PC-3 (cell line): ENCODE measurements around the gene SLC25A39. TPM values are rescaled to one million over a fixed set of nuclear protein-coding genes. Genes with fewer than 3 reads are reported as not detected.
"Not testable (repeated sequence)": the region's sequence is repeated elsewhere in the genome, so short reads cannot be mapped to it uniquely, and the experiment has no call there.

Experiments used
- ATAC-seq: fragments of 200-7000 bp; cut with Tn5 transposase; 2 replicates; pipeline ENCODE4 v1.9.1; 2020; ENCODE audit warnings: mild to moderate bottlenecking, moderate library complexity
- BruUV-seq: library from RNA; stranded (reverse); fragments of 400-500 nt; replicated peaks from 2 replicates; lab custom pipeline; 2021; lab: Mats Ljungman, UMichigan
- CTCF ChIA-PET: fragments of 300-600 bp; sonication (Branson Sonifier 250); formaldehyde crosslinking; loops from one replicate; lab custom pipeline; 2022; ENCODE audit warnings: antibody characterized with exemption; lab: Charles Lee
- POLR2A ChIA-PET: fragments of 300-600 bp; sonication (Branson Sonifier 250); formaldehyde crosslinking; loops from one replicate; lab custom pipeline; 2022; ENCODE audit warnings: antibody characterized with exemption; ENCODE audit not compliant: unreplicated experiment; lab: Charles Lee
- DNase-seq: peaks from one replicate; pipeline ENCODE4 v3.0.0-alpha.2; 2015
- H2AFZ ChIP-seq: fragments of 300-600 bp; sonication (generic); 2 replicates; pipeline ENCODE4 v1.6.0; 2016; ENCODE audit warnings: antibody characterized with exemption, low read length
- H3F3A ChIP-seq: fragments of 300-600 bp; sonication (generic); one replicate; pipeline ENCODE4 v1.6.0; 2017; ENCODE audit warnings: antibody characterized with exemption, low read length, control low read depth, mild to moderate bottlenecking; ENCODE audit not compliant: unreplicated experiment
- H3K27ac ChIP-seq: fragments of 300-600 bp; sonication (generic); 2 replicates; pipeline ENCODE4 v1.5.1; 2016; ENCODE audit warnings: mild to moderate bottlenecking, low read length
- H3K27me3 ChIP-seq: fragments of 300-600 bp; sonication (generic); 2 replicates; pipeline ENCODE4 v1.6.1; 2016; ENCODE audit warnings: low read length, mixed read lengths
- H3K36me3 ChIP-seq: fragments of 300-600 bp; sonication (generic); 2 replicates; pipeline ENCODE4 v1.6.1; 2016; ENCODE audit warnings: low read depth, mixed run types, low read length, mixed read lengths
- H3K4me1 ChIP-seq: fragments of 300-600 bp; sonication (generic); 2 replicates; pipeline ENCODE4 v1.5.1; 2016; ENCODE audit warnings: low read length; ENCODE audit not compliant: insufficient read depth
- H3K4me2 ChIP-seq: fragments of 300-600 bp; sonication (generic); 2 replicates; pipeline ENCODE4 v1.6.0; 2016; ENCODE audit warnings: low read length
- H3K4me3 ChIP-seq: fragments of 300-600 bp; sonication (generic); 2 replicates; pipeline ENCODE4 v1.5.1; 2016; ENCODE audit warnings: mild to moderate bottlenecking, low read length, mixed read lengths
- H3K79me2 ChIP-seq: fragments of 300-600 bp; sonication (generic); 2 replicates; pipeline ENCODE4 v1.6.1; 2017; ENCODE audit warnings: low read length, mixed read lengths
- H3K9ac ChIP-seq: fragments of 300-600 bp; sonication (generic); 2 replicates; pipeline ENCODE4 v1.6.0; 2016; ENCODE audit warnings: mild to moderate bottlenecking, low read length
- H3K9me2 ChIP-seq: fragments of 300-600 bp; sonication (generic); replicated peaks from 2 replicates; pipeline ENCODE4 v1.6.1; 2016; ENCODE audit warnings: mixed run types, low read length, mixed read lengths
- H3K9me3 ChIP-seq: fragments of 300-600 bp; sonication (generic); 2 replicates; pipeline ENCODE4 v1.6.1; 2016; ENCODE audit warnings: low read length, mixed read lengths
- H4K20me1 ChIP-seq: fragments of 300-600 bp; sonication (generic); 2 replicates; pipeline ENCODE4 v1.6.1; 2016; ENCODE audit warnings: low read length, mixed read lengths
- CTCF ChIP-seq: fragments of 300-600 bp; sonication (generic); conservative IDR thresholded peaks from 2 replicates; pipeline ENCODE4 v1.5.1; 2017; ENCODE audit warnings: antibody characterized with exemption, low read depth, mild to moderate bottlenecking, low read length
- EZH2 ChIP-seq: fragments of 300-600 bp; sonication (generic); IDR thresholded peaks from one replicate; pipeline ENCODE4 v1.6.1; 2017; ENCODE audit warnings: antibody characterized with exemption, mild to moderate bottlenecking, low read length; ENCODE audit not compliant: unreplicated experiment
- EZH2phosphoT487 ChIP-seq: fragments of 300-600 bp; sonication (generic); IDR thresholded peaks from 2 replicates; pipeline ENCODE4 v1.6.1; 2018; ENCODE audit warnings: mild to moderate bottlenecking, antibody characterized with exemption, low read length, borderline replicate concordance
- intact Hi-C: fragments of 100-400 bp; cut with micrococcal nuclease; formaldehyde crosslinking; loops from 2 replicates; pipeline ENCODE4 v1.9.0; 2023
- total RNA-seq: library from RNA; depleted of rRNA; stranded (reverse); fragments of >200 nt; gene quantifications from 2 replicates; pipeline ENCODE4 v1.2.3, GENCODE V29; 2014

The SLC25A39 gene
- total RNA-seq, 1 experiment from 2014 or later, result 726 TPM

GRCh38 chr17:44329516-44329915, 4.9 kb upstream of the SLC25A39 start:
- H3K4me2 ChIP-seq, intact Hi-C loops, H3K9ac ChIP-seq, H2AFZ ChIP-seq, H3K4me3 ChIP-seq, H4K20me1 ChIP-seq, H3K79me2 ChIP-seq, H3F3A ChIP-seq, H3K9me3 ChIP-seq, H3K4me1 ChIP-seq, H3K27me3 ChIP-seq, BruUV-seq, H3K9me2 ChIP-seq, H3K27ac ChIP-seq, H3K36me3 ChIP-seq, ATAC-seq, DNase-seq: not testable (repeated sequence)
- POLR2A ChIA-PET, result interaction anchor here (0.7 kb wide), 1 partner anchor 106 kb away, joined by 4 read pairs; no protein-coding TSS in a partner anchor
- CTCF ChIA-PET, result interaction anchor here (0.6 kb wide), 1 partner anchor 120 kb away, joined by 3 read pairs; no protein-coding TSS in a partner anchor

GRCh38 chr17:44327715-44328449, 3.3 kb upstream of the SLC25A39 start:
- Histone ChIP-seq H3K9me3 (no peaks in the 10 kb centered on the region), H3K27me3 (no peaks in the 10 kb centered on the region), H3K27ac (no peak overlapping the region), H3K79me2 (peaks cover 26% of the 10 kb centered on the region), H3K36me3 (no peaks in the 10 kb centered on the region; the same call in 1 of the 2 replicates), H3K9ac (no peak overlapping the region), H3K9me2 (no peaks in the 10 kb centered on the region), H3K4me2 (no peak overlapping the region), H3K4me1 (peaks cover 7% of the 10 kb centered on the region; the same call in 1 of the 2 replicates), H3K4me3 (no peak overlapping the region), H2AFZ (no peak overlapping the region), H4K20me1 (no peaks in the 10 kb centered on the region), H3F3A (no peaks in the 10 kb centered on the region)
- no peak for DNase-seq
- ATAC-seq, result no peak
- BruUV-seq, result no TSS peak
- intact Hi-C loops, result no loop called here
- POLR2A ChIA-PET, result no interaction called here
- no peak for TF ChIP-seq CTCF
- TF ChIP-seq EZH2, result no peak
- no peak for TF ChIP-seq EZH2phosphoT487
- CTCF ChIA-PET, result no interaction called here

- no peaks in the 10 kb centered on the region for H3K9me3 ChIP-seq
- H3K27ac ChIP-seq, result no peak overlapping the region
- POLR2A ChIA-PET, result interaction anchor here (0.5 to 1.0 kb wide), 5 partner anchors 62 to 242 kb away, joined by 3 to 12 read pairs (median 5); partner anchors contain the start of gene FZD2
- H3K4me2 ChIP-seq, result peak overlapping the region; percentile 25; the same call in 1 of the 2 replicates
- H2AFZ ChIP-seq, result peak overlapping the region; percentile 53
- no peak for TF ChIP-seq EZH2
- CTCF ChIA-PET, result interaction anchor here (0.8 to 0.9 kb wide), 4 partner anchors 12 to 110 kb away, joined by 3 to 7 read pairs (median 6); no protein-coding TSS in a partner anchor
- no peaks in the 10 kb centered on the region for H3K9me2 ChIP-seq
- intact Hi-C loops, result no loop called here
- DNase-seq, result peak; percentile 99
- no TSS peak for BruUV-seq
- no peaks in the 10 kb centered on the region for H3K27me3 ChIP-seq
- ATAC-seq, result peak; percentile 82
- H3K9ac ChIP-seq, result no peak overlapping the region
- H3F3A ChIP-seq, result no peaks in the 10 kb centered on the region
- peaks cover 6% of the 10 kb centered on the region for H3K36me3 ChIP-seq
- H3K79me2 ChIP-seq, result peaks cover 34% of the 10 kb centered on the region
- H3K4me3 ChIP-seq, result no peak overlapping the region
- H4K20me1 ChIP-seq, result 0 out of 2 replicates have a peak, but pooled peaks cover 6% of the 10 kb centered on the region
- H3K4me1 ChIP-seq, result peaks cover 8% of the 10 kb centered on the region; the same call in 1 of the 2 replicates
These were observed 2.3 kb upstream of the SLC25A39 start for GRCh38 chr17:44326861-44327444.
